ENCODE data around the gene C10orf95. TPM values are rescaled to one million over a fixed set of nuclear protein-coding genes. Genes with fewer than 3 reads are reported as not detected.

C10orf95 gene
- total RNA-seq, 2 donors from 2014 or later: 0.85 to 3.7 TPM

DNA sequence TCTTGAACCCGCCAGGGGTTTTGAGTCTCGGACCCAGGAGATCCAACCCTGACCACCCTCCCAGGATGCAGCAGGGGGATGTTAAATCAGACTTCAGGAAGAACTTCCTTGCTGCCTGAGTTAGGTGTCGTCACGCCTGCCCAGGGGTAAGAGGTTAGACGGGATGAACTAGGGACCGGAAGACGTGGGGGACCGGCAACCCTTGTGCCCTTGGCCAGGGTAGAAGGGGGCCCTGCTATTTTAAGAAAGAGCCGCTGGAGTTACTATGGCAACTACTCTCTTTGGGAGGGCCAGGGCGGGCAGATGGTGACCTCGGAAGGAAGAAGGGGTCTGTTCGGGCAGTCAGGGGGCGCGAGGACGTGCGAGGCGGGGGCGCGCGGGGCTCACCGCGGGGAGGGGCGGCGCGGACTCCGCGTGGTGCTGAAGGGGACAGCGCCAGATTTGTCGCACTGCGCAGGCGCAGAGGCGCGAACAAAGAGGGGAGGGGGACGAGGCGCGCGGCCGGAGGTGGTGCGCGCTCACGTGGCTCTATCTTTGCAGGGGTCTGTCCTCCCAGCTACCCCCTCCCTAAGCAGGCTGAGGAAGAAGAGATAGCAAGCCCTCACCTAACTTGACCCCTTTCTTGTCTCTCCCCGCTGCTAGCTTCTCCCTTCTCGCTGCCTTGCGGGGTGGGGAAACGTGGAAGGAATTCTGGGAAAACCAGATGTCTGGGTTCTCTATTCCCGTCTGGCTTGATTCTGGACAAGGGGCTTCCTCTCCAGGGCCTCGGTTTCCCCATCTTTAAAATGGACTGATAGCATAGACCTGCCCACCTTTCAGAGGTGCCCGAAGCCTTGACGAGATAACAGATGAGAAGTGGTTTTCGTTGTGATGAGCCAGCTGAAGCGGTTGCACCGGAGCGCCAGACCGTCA is 31.8 kb downstream of the C10orf95 start:
- peaks cover 26% of the 10 kb centered on the region for H3K4me1 ChIP-seq (replicated peaks)
- no peaks in the 10 kb centered on the region for H3K27me3 ChIP-seq (replicated peaks; ENCODE audit: insufficient read depth)
- intact Hi-C loops (cut with DNase I): loop anchor here (2.0 kb wide), 1 partner anchor 25 kb away; the partner anchor contains the start of gene NFKB2
- peak overlapping the region; percentile 62 to 73 for H3K4me3 ChIP-seq
- H3K36me3 ChIP-seq: peaks cover 0 to 8% of the 10 kb centered on the region in 2 donors
- H3K27ac ChIP-seq: no peak overlapping the region
- DNase-seq (ENCODE audit: low spot score): peak; percentile 40
- WGBS: 3% methylated on average over 54 of the region's 54 CpGs
- H3K9me3 ChIP-seq: no peaks in the 10 kb centered on the region
- TF ChIP-seq, protein P1, sequence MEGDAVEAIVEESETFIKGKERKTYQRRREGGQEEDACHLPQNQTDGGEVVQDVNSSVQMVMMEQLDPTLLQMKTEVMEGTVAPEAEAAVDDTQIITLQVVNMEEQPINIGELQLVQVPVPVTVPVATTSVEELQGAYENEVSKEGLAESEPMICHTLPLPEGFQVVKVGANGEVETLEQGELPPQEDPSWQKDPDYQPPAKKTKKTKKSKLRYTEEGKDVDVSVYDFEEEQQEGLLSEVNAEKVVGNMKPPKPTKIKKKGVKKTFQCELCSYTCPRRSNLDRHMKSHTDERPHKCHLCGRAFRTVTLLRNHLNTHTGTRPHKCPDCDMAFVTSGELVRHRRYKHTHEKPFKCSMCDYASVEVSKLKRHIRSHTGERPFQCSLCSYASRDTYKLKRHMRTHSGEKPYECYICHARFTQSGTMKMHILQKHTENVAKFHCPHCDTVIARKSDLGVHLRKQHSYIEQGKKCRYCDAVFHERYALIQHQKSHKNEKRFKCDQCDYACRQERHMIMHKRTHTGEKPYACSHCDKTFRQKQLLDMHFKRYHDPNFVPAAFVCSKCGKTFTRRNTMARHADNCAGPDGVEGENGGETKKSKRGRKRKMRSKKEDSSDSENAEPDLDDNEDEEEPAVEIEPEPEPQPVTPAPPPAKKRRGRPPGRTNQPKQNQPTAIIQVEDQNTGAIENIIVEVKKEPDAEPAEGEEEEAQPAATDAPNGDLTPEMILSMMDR (IDR thresholded peaks at IDR 0.05): peak in 1 of 4 experiments; percentile 6
- TF ChIP-seq POLR2A (IDR thresholded peaks at IDR 0.05) (no peak), POLR2AphosphoS5 (IDR thresholded peaks at IDR 0.05) (peak; percentile 68)

DNA sequence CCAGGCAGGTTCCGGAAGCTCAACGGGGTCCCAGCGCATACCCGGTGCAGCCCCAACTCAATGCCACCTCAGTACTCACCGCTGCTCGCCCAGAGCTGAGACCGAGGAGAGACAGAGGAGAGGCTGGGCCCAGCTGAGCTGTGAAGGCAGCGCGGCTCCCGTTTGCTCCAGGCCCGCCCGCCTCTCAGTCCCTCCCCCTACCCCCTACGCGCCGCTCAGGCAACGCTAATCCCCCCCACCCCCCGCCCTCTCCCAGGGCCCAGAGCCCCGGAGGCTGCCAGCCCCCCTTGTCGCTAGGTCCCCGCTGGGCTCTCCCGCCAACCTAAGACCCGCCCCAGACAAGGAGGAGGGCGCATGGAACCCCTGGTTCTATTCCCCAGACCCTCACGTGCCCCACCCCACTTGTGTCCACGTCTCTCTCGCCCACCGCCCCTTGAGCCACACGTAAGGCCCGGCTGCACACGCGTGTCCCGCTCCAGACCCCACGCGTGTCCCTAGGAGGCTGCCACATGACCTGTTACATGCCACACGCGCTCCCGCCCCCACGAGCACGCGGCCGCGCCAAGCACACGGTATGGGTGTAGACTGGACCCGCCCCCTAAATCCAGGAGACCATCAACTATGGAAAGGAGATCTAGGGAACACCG is 32.6 kb downstream of the C10orf95 start, which contains the start of gene PSD:
PSD (minus strand) TSS at position 164 of the 647 bp plus-strand sequence. CDS start 1,747 bp downstream, outside the sequence.
- Histone ChIP-seq H3K27ac (no peak within 1 kb of the TSS), H3K4me3 (peak within 1 kb of the TSS; percentile 62 to 73), H3K4me1 (replicated peaks) (peaks cover 26% of the 10 kb centered on the region), H3K27me3 (replicated peaks; ENCODE audit: insufficient read depth) (peaks cover 3% of the 10 kb centered on the region), H3K36me3 (peaks cover 0 to 3% of the 10 kb centered on the region in 2 donors), H3K9me3 (no peaks in the 10 kb centered on the region)
- WGBS: 2% methylated on average over 40 of the region's 45 CpGs
- intact Hi-C loops (cut with DNase I): no loop called here
- DNase-seq (ENCODE audit: low spot score): no peak
- TF ChIP-seq POLR2A (IDR thresholded peaks at IDR 0.05) (no peak), POLR2AphosphoS5 (IDR thresholded peaks at IDR 0.05) (no peak)
- TF ChIP-seq, protein P1 (IDR thresholded peaks at IDR 0.05): no peak

- H3K27ac ChIP-seq: no peak overlapping the region
- DNase-seq (ENCODE audit: low spot score): no peak
- no peak for TF ChIP-seq POLR2A (IDR thresholded peaks at IDR 0.05)
- TF ChIP-seq, protein P1 (IDR thresholded peaks at IDR 0.05): no peak
- H3K27me3 ChIP-seq (replicated peaks; ENCODE audit: insufficient read depth): peaks cover 7% of the 10 kb centered on the region
- no peaks in the 10 kb centered on the region for H3K9me3 ChIP-seq
- WGBS: 88% methylated on average over 20 of the region's 20 CpGs
- H3K4me1 ChIP-seq (replicated peaks): peaks cover 13% of the 10 kb centered on the region
- intact Hi-C loops (cut with DNase I): no loop called here
- no peak overlapping the region for H3K4me3 ChIP-seq
- H3K36me3 ChIP-seq: no peaks in the 10 kb centered on the region
Measured at GRCh38 chr10:102416695-102417094, 34.6 kb downstream of the C10orf95 start.

DNA sequence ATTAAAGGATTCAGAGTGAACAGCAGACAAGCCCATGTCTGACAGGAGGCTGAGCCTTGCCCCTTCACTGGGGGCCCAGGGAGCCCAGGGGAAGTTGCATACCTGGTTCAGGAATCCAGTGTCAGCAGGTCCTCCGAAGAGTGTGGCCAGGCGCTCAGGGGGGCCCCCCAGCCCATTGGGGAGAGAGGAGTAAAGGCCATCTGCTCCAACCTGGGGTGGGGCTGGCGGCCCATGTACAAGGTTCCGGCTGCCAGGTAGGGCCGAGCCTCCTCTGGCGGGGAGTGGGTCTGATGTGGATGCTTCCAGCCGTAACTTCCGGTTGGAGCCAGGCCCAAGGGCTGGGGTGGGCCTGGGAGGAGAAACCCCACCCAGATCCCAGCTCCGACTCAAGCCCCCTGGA is 35.1 kb downstream of the C10orf95 start:
- intact Hi-C loops (cut with DNase I): no loop called here
- H3K4me1 ChIP-seq (replicated peaks): peaks cover 13% of the 10 kb centered on the region
- no peak for TF ChIP-seq POLR2A (IDR thresholded peaks at IDR 0.05)
- TF ChIP-seq, protein P1 (IDR thresholded peaks at IDR 0.05): no peak
- no peak for TF ChIP-seq POLR2AphosphoS5 (IDR thresholded peaks at IDR 0.05)
- no peak for DNase-seq (ENCODE audit: low spot score)
- H3K27ac ChIP-seq: no peak overlapping the region
- peaks cover 9% of the 10 kb centered on the region for H3K27me3 ChIP-seq (replicated peaks; ENCODE audit: insufficient read depth)
- no peaks in the 10 kb centered on the region for H3K9me3 ChIP-seq
- no peak overlapping the region for H3K4me3 ChIP-seq
- WGBS: 64% methylated on average over 9 of the region's 9 CpGs
- no peaks in the 10 kb centered on the region for H3K36me3 ChIP-seq
